Nephron (organoid): ENCODE measurements around the gene USP54.

Experiments
- H3K27ac Mint-ChIP-seq, 3 experiments: 2 replicates each; pipeline ENCODE4 v1.8.0; 2020; ENCODE audit warnings: mixed read lengths in 3 of 3, mild to moderate bottlenecking in 2 of 3, moderate library complexity in 1 of 3
- H3K27me3 Mint-ChIP-seq: 2 replicates; pipeline ENCODE4 v1.8.0; 2021; ENCODE audit warnings: low read depth, mild to moderate bottlenecking, moderate library complexity, mixed read lengths
- H3K36me3 Mint-ChIP-seq: 2 replicates; pipeline ENCODE4 v1.8.0; 2020; ENCODE audit warnings: low read depth, mixed read lengths
- H3K4me1 Mint-ChIP-seq: 2 replicates; pipeline ENCODE4 v1.8.0; 2020; ENCODE audit warnings: mixed read lengths
- H3K4me3 Mint-ChIP-seq, 3 experiments: 2 replicates each; pipeline ENCODE4 v1.8.0; 2020; ENCODE audit warnings: mild to moderate bottlenecking in 3 of 3, mixed read lengths in 3 of 3, moderate library complexity in 2 of 3
- H3K9me3 Mint-ChIP-seq: 2 replicates; pipeline ENCODE4 v1.8.0; 2020; ENCODE audit warnings: mixed read lengths
- TF ChIP-seq, protein P1 (sequence below), 3 experiments: fragments of 200-600 bp; sonication (generic); IDR thresholded peaks; one replicate each; pipeline ENCODE4 v1.5.0; 2021; ENCODE audit warnings: antibody characterized with exemption in 3 of 3; ENCODE audit not compliant: unreplicated experiment in 3 of 3

Gene USP54

GRCh38 chr10:73614720-73615119 is 23.6 kb upstream of the USP54 start:
- Mint-ChIP-seq H3K4me1 (no peaks in the 10 kb centered on the region), H3K27ac (no peak overlapping the region), H3K27me3 (no peaks in the 10 kb centered on the region), H3K4me3 (no peak overlapping the region), H3K36me3 (peaks cover 4% of the 10 kb centered on the region), H3K9me3 (no peaks in the 10 kb centered on the region)
- TF ChIP-seq, protein P1, sequence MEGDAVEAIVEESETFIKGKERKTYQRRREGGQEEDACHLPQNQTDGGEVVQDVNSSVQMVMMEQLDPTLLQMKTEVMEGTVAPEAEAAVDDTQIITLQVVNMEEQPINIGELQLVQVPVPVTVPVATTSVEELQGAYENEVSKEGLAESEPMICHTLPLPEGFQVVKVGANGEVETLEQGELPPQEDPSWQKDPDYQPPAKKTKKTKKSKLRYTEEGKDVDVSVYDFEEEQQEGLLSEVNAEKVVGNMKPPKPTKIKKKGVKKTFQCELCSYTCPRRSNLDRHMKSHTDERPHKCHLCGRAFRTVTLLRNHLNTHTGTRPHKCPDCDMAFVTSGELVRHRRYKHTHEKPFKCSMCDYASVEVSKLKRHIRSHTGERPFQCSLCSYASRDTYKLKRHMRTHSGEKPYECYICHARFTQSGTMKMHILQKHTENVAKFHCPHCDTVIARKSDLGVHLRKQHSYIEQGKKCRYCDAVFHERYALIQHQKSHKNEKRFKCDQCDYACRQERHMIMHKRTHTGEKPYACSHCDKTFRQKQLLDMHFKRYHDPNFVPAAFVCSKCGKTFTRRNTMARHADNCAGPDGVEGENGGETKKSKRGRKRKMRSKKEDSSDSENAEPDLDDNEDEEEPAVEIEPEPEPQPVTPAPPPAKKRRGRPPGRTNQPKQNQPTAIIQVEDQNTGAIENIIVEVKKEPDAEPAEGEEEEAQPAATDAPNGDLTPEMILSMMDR (IDR thresholded peaks at IDR 0.05; ENCODE audit: unreplicated experiment in 3 of 3) = no peak

- no peaks in the 10 kb centered on the region for H3K9me3 Mint-ChIP-seq
- no peaks in the 10 kb centered on the region for H3K4me1 Mint-ChIP-seq
Measured at GRCh38 chr10:73609116-73609515, 18.0 kb upstream of the USP54 start.

GRCh38 chr10:73601486-73601921 is 10.4 kb upstream of the USP54 start:
- Mint-ChIP-seq H3K27me3 (no peaks in the 10 kb centered on the region), H3K4me1 (peaks cover 9% of the 10 kb centered on the region), H3K36me3 (peaks cover 9% of the 10 kb centered on the region), H3K27ac (peak overlapping the region; percentile 94 to 96 (median 96)), H3K4me3 (no peak overlapping the region), H3K9me3 (no peaks in the 10 kb centered on the region)
- TF ChIP-seq, protein P1 (IDR thresholded peaks at IDR 0.05; ENCODE audit: unreplicated experiment in 3 of 3) = no peak

More at GRCh38 chr10:73609116-73609515, 18.0 kb upstream of the USP54 start:
- Mint-ChIP-seq H3K27me3 (no peaks in the 10 kb centered on the region), H3K36me3 (peaks cover 9% of the 10 kb centered on the region), H3K4me3 (no peak overlapping the region), H3K27ac (no peak overlapping the region)
- TF ChIP-seq, protein P1 (IDR thresholded peaks at IDR 0.05; ENCODE audit: unreplicated experiment in 3 of 3) = no peak

GRCh38 chr10:73597346-73597745 is 6.2 kb upstream of the USP54 start:
- no peaks in the 10 kb centered on the region for H3K36me3 Mint-ChIP-seq
- no peaks in the 10 kb centered on the region for H3K9me3 Mint-ChIP-seq
- peaks cover 15% of the 10 kb centered on the region for H3K4me1 Mint-ChIP-seq
- TF ChIP-seq, protein P1 (IDR thresholded peaks at IDR 0.05; ENCODE audit: unreplicated experiment in 3 of 3) = no peak
- no peak overlapping the region for H3K4me3 Mint-ChIP-seq
- H3K27ac Mint-ChIP-seq = peak overlapping the region in 2 of 3 experiments; percentile 37 to 66
- H3K27me3 Mint-ChIP-seq = no peaks in the 10 kb centered on the region

GRCh38 chr10:73593812-73594211 is 2.7 kb upstream of the USP54 start:
- no peaks in the 10 kb centered on the region for H3K36me3 Mint-ChIP-seq
- H3K4me1 Mint-ChIP-seq = peaks cover 21% of the 10 kb centered on the region
- H3K4me3 Mint-ChIP-seq = no peak overlapping the region
- H3K9me3 Mint-ChIP-seq = no peaks in the 10 kb centered on the region
- no peak overlapping the region for H3K27ac Mint-ChIP-seq
- no peaks in the 10 kb centered on the region for H3K27me3 Mint-ChIP-seq
- TF ChIP-seq, protein P1 (IDR thresholded peaks at IDR 0.05; ENCODE audit: unreplicated experiment in 3 of 3) = no peak

DNA sequence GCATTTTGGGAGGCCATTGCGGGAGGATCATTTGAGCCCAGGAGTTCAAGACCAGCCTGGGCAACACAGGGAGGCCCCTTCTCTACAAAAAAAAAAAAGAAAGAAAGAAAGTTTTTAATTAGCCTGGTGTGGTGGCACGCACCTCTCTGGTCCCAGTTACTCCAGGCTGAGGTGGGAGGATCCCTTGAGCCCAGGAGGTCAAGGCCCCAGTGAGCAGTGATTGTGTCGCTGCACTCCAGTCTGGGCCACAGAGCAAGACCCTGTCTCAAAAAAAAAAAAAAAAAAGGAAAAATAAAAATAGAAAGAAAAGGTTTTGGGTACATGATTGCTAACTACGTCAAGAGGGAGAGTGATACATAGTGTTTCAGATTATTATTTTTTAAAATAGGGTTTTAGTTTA is 2.0 kb upstream of the USP54 start:
- TF ChIP-seq, protein P1 (IDR thresholded peaks at IDR 0.05; ENCODE audit: unreplicated experiment in 3 of 3) = no peak
- H3K4me1 Mint-ChIP-seq = peaks cover 26% of the 10 kb centered on the region
- no peaks in the 10 kb centered on the region for H3K36me3 Mint-ChIP-seq
- no peaks in the 10 kb centered on the region for H3K9me3 Mint-ChIP-seq
- peak overlapping the region; percentile 68 to 93 (median 88) for H3K27ac Mint-ChIP-seq
- no peak overlapping the region for H3K4me3 Mint-ChIP-seq
- no peaks in the 10 kb centered on the region for H3K27me3 Mint-ChIP-seq
